B cell (primary cell): Measurements from ENCODE around the gene PADI3. TPM values are rescaled to one million over a fixed set of nuclear protein-coding genes. Genes with fewer than 3 reads are reported as not detected.

Experiments used
- ATAC-seq: fragments of 200-7000 bp; cut with Tn5 transposase; one replicate; pipeline ENCODE4 v1.10.0; 2021; ENCODE audit warnings: low read depth, mild to moderate bottlenecking, moderate number of reproducible peaks, moderate library complexity
- CTCF ChIA-PET: fragments of 350-600 bp; sonication (Branson Sonifier 250); formaldehyde crosslinking; loops from one replicate; lab custom pipeline; 2021; ENCODE audit warnings: antibody characterized with exemption, inconsistent platforms; lab: Charles Lee
- POLR2A ChIA-PET: fragments of 350-600 bp; sonication (Branson Sonifier 250); formaldehyde crosslinking; loops from one replicate; lab custom pipeline; 2021; ENCODE audit warnings: antibody characterized with exemption; lab: Charles Lee
- DNase-seq: peaks from one replicate; pipeline ENCODE4 v3.0.0; 2013
- H2AFZ ChIP-seq: 2 replicates; pipeline ENCODE4 v1.6.1; 2012; ENCODE audit warnings: mild to moderate bottlenecking, low read depth, low read length; ENCODE audit not compliant: insufficient read depth, poor library complexity, severe bottlenecking
- H3K27ac ChIP-seq, 2 donors: 1 replicate in 1 of 2; 2 replicates in 1 of 2; pipeline ENCODE4 v1.5.1; 2012 to 2013; ENCODE audit warnings: low read length in 2 of 2, mild to moderate bottlenecking in 2 of 2, moderate library complexity in 1 of 2
- H3K27me3 ChIP-seq, 4 experiments: fragments of 200-600 bp in 1 of 4; sonication (generic) in 1 of 4; replicated peaks in 1 of 4; 1 replicate in 2 of 4; 2 replicates in 2 of 4; pipeline versions ENCODE4 v1.6.1 to v1.7.0; 2013 to 2016; ENCODE audit warnings: low read length in 3 of 4, mild to moderate bottlenecking in 2 of 4, mixed read lengths in 1 of 4, moderate library complexity in 1 of 4; ENCODE audit not compliant: insufficient read depth in 4 of 4, control insufficient read depth in 3 of 4; ENCODE audit errors: control extremely low read depth in 1 of 4
- H3K36me3 ChIP-seq, 2 experiments: replicated peaks in 1 of 2; 1 replicate in 1 of 2; 2 replicates in 1 of 2; pipeline versions ENCODE4 v1.6.1 to v1.7.1; 2013; ENCODE audit warnings: low read length in 1 of 2; ENCODE audit not compliant: insufficient read depth in 2 of 2, control insufficient read depth in 1 of 2; ENCODE audit errors: control extremely low read depth in 1 of 2, extremely low read depth in 1 of 2
- H3K4me1 ChIP-seq, 2 donors: fragments of 200-600 bp in 1 of 2; sonication (generic) in 1 of 2; 1 replicate in 1 of 2; 2 replicates in 1 of 2; pipeline versions ENCODE4 v1.5.1 to v1.6.1; 2013 to 2017; ENCODE audit warnings: low read length in 2 of 2; ENCODE audit not compliant: control insufficient read depth in 2 of 2, insufficient read depth in 2 of 2
- H3K4me2 ChIP-seq: replicated peaks from 2 replicates; pipeline ENCODE3; 2012; ENCODE audit warnings: mild to moderate bottlenecking, low read depth, low read length; ENCODE audit not compliant: poor library complexity, severe bottlenecking
- H3K4me3 ChIP-seq, 5 experiments: fragments of 200-600 bp in 1 of 5; sonication (generic) in 1 of 5; 1 replicate in 3 of 5; 2 replicates in 2 of 5; pipeline versions ENCODE4 v1.5.1 to v1.7.0; 2011 to 2016; ENCODE audit warnings: low read length in 4 of 5, mild to moderate bottlenecking in 4 of 5, low read depth in 2 of 5, control low read depth in 1 of 5, moderate library complexity in 1 of 5; ENCODE audit not compliant: insufficient read depth in 1 of 5; ENCODE audit errors: control extremely low read depth in 1 of 5, extremely low read depth in 1 of 5
- H3K79me2 ChIP-seq: fragments of 200-600 bp; sonication (generic); one replicate; pipeline ENCODE4 v1.6.0; 2016; ENCODE audit warnings: low read length; ENCODE audit not compliant: control insufficient read depth, insufficient read depth
- H3K9ac ChIP-seq: fragments of 200-600 bp; sonication (generic); 2 replicates; pipeline ENCODE4 v1.6.1; 2017; ENCODE audit warnings: mild to moderate bottlenecking, low read length, moderate library complexity
- H3K9me3 ChIP-seq, 3 donors: one replicate each; pipeline versions ENCODE4 v1.6.1 to v1.7.1; 2013; ENCODE audit warnings: low read length in 2 of 3; ENCODE audit not compliant: control insufficient read depth in 2 of 3, insufficient read depth in 1 of 3; ENCODE audit errors: control extremely low read depth in 1 of 3
- H4K20me1 ChIP-seq: 2 replicates; pipeline ENCODE4 v1.6.0; 2012; ENCODE audit warnings: mild to moderate bottlenecking, low read length; ENCODE audit not compliant: insufficient read depth, control insufficient read depth, poor library complexity, severe bottlenecking
- H3K27ac Mint-ChIP-seq: one replicate; pipeline ENCODE4 v1.8.0; 2021; ENCODE audit warnings: mixed read lengths
- H3K27me3 Mint-ChIP-seq: one replicate; pipeline ENCODE4 v1.8.0; 2021; ENCODE audit warnings: mixed read lengths
- H3K4me1 Mint-ChIP-seq: one replicate; pipeline ENCODE4 v1.8.0; 2021; ENCODE audit warnings: mixed read lengths
- H3K4me3 Mint-ChIP-seq: one replicate; pipeline ENCODE4 v1.8.0; 2021; ENCODE audit warnings: mixed read lengths
- H3K9me3 Mint-ChIP-seq: one replicate; pipeline ENCODE4 v1.8.0; 2022; ENCODE audit warnings: mixed read lengths; ENCODE audit not compliant: insufficient read depth
- CTCF ChIP-seq: fragments of 200-600 bp; IDR thresholded peaks from one replicate; pipeline ENCODE4 v1.8.0; 2022; ENCODE audit warnings: antibody characterized with exemption, mild to moderate bottlenecking
- EZH2 ChIP-seq: IDR thresholded peaks from 2 replicates; pipeline ENCODE4 v1.6.1; 2012; ENCODE audit warnings: borderline replicate concordance, low read depth, mild to moderate bottlenecking, moderate library complexity, low read length; ENCODE audit not compliant: insufficient read depth, poor library complexity, severe bottlenecking
- WGBS: methylation state at CpG from one replicate; pipeline ENCODE4 v1.1.5; 2013; ENCODE audit warnings: missing lambda C conversion rate; ENCODE audit not compliant: insufficient coverage; 5-methylcytosine and 5-hydroxymethylcytosine counted together
- intact Hi-C: fragments of 100-400 bp; cut with micrococcal nuclease; formaldehyde crosslinking; loops from one replicate; pipeline ENCODE4 v1.10.0; 2022
- polyA plus RNA-seq: library from polyadenylated mRNA; depleted of rRNA; stranded (reverse); fragments of >200 nt; gene quantifications from 2 replicates; pipeline ENCODE4 v1.2.3, GENCODE V29; 2012
- total RNA-seq, 2 donors: library from RNA; stranded (reverse); fragments of 120-200 nt in 1 of 2; gene quantifications; 1 replicate in 1 of 2; 2 replicates in 1 of 2; pipeline versions ENCODE4 v1.2.3 to v1.2.4, GENCODE V29; 2013 to 2022

PADI3 gene
- total and polyA plus RNA-seq, 2 donors (not counting 1 experiment from before 2014, with no cell fraction given): not detected

- Histone ChIP-seq H3K27ac (no peak overlapping the region), H3K36me3 (no peaks in the 10 kb centered on the region), H3K4me1 (peaks cover 0 to 4% of the 10 kb centered on the region in 2 donors), H3K27me3 (no peaks in the 10 kb centered on the region), H3K9ac (no peak overlapping the region), H4K20me1 (no peaks in the 10 kb centered on the region), H3K4me2 (no peak overlapping the region), H2AFZ (no peak overlapping the region), H3K9me3 (no peaks in the 10 kb centered on the region), H3K4me3 (no peak overlapping the region), H3K79me2 (no peaks in the 10 kb centered on the region)
- H3K4me3 Mint-ChIP-seq: no peak overlapping the region
- DNase-seq (no peak), ATAC-seq (no peak)
- WGBS: 85% methylated on average over 8 of the region's 22 CpGs
- no peaks in the 10 kb centered on the region for H3K27me3 Mint-ChIP-seq
- intact Hi-C loops: no loop called here
- ChIA-PET POLR2A (interaction anchor here (0.6 to 1.2 kb wide), 2 partner anchors 104 to 108 kb away, joined by 3 read pairs; no protein-coding TSS in a partner anchor), CTCF (interaction anchor here (1.2 to 11.1 kb wide), 4 partner anchors 25 to 175 kb away, joined by 3 to 373 read pairs (median 24); partner anchors contain the start of gene PADI2)
- no peaks in the 10 kb centered on the region for H3K9me3 Mint-ChIP-seq
- H3K27ac Mint-ChIP-seq: peak overlapping the region; percentile 69
- peaks cover 22% of the 10 kb centered on the region for H3K4me1 Mint-ChIP-seq
- no peak for TF ChIP-seq CTCF
- no peak for TF ChIP-seq EZH2
Measured at GRCh38 chr1:17232759-17233661, 15.9 kb upstream of the PADI3 start.
